ENCODE measurements around the gene MGAT2. TPM values are rescaled to one million over a fixed set of nuclear protein-coding genes. Genes with fewer than 3 reads are reported as not detected.

Gene MGAT2
- total RNA-seq, 1 donor from 2014 or later = 24.1 TPM

GRCh38 chr14:49634547-49635334 lies 14.1 kb downstream of the MGAT2 start, which contains the start of gene DNAAF2:
DNAAF2 (minus strand) TSS chr14:49635244; CDS start chr14:49635149, 95 bp downstream.
- intact Hi-C loops (cut with DNase I) = loop anchor here (5.0 kb wide), 1 partner anchor 133 kb away; the partner anchor contains the start of gene KLHDC2
- peak; percentile 72 to 76 for ATAC-seq
- Histone ChIP-seq H3K4me3 (peak within 1 kb of the TSS; percentile 90), H3K27ac (peak within 1 kb of the TSS; percentile 98), H3K27me3 (ENCODE audit: low read depth) (no peaks in the 10 kb centered on the region), H3K4me1 (peaks cover 39% of the 10 kb centered on the region), H3K36me3 (peaks cover 23% of the 10 kb centered on the region), H3K9me3 (no peaks in the 10 kb centered on the region)
- peak; percentile 8 for TF ChIP-seq CTCF (IDR thresholded peaks at IDR 0.05)
- peak; percentile 79 for DNase-seq

- ATAC-seq (no peak), DNase-seq (no peak)
- Histone ChIP-seq H3K27ac (no peak overlapping the region), H3K4me1 (peaks cover 41% of the 10 kb centered on the region), H3K36me3 (peaks cover 23% of the 10 kb centered on the region), H3K4me3 (no peak overlapping the region), H3K27me3 (ENCODE audit: low read depth) (no peaks in the 10 kb centered on the region), H3K9me3 (no peaks in the 10 kb centered on the region)
- intact Hi-C loops (cut with DNase I) = no loop called here
- no peak for TF ChIP-seq CTCF (IDR thresholded peaks at IDR 0.05)
These were observed 16.3 kb downstream of the MGAT2 start for GRCh38 chr14:49636866-49637265.

- no peak overlapping the region for H3K27ac ChIP-seq
- no peak for ATAC-seq
- H3K4me1 ChIP-seq = peaks cover 43% of the 10 kb centered on the region
- peaks cover 23% of the 10 kb centered on the region for H3K36me3 ChIP-seq
- no peak for TF ChIP-seq CTCF (IDR thresholded peaks at IDR 0.05)
- DNase-seq = no peak
- H3K9me3 ChIP-seq = no peaks in the 10 kb centered on the region
- no peak overlapping the region for H3K4me3 ChIP-seq
- intact Hi-C loops (cut with DNase I) = no loop called here
- H3K27me3 ChIP-seq (ENCODE audit: low read depth) = no peaks in the 10 kb centered on the region
These were observed 17.0 kb downstream of the MGAT2 start for GRCh38 chr14:49637534-49638078.

GRCh38 chr14:49640540-49641417 lies 20.2 kb downstream of the MGAT2 start:
- H3K27me3 ChIP-seq (ENCODE audit: low read depth) = no peaks in the 10 kb centered on the region
- no peak for TF ChIP-seq CTCF (IDR thresholded peaks at IDR 0.05)
- no peak overlapping the region for H3K4me3 ChIP-seq
- peaks cover 23% of the 10 kb centered on the region for H3K36me3 ChIP-seq
- DNase-seq = no peak
- intact Hi-C loops (cut with DNase I) = no loop called here
- peaks cover 37% of the 10 kb centered on the region for H3K4me1 ChIP-seq
- no peak overlapping the region for H3K27ac ChIP-seq
- H3K9me3 ChIP-seq = no peaks in the 10 kb centered on the region
- ATAC-seq = peak in 1 of 2 donors; percentile 18

- no peaks in the 10 kb centered on the region for H3K9me3 ChIP-seq
- H3K36me3 ChIP-seq = peaks cover 20% of the 10 kb centered on the region
- H3K4me1 ChIP-seq = peaks cover 28% of the 10 kb centered on the region
- peak in 1 of 2 donors; percentile 50 for ATAC-seq
- no peak for DNase-seq
- intact Hi-C loops (cut with DNase I) = no loop called here
- peak overlapping the region; percentile 36 for H3K27ac ChIP-seq
- H3K4me3 ChIP-seq = no peak overlapping the region
- no peaks in the 10 kb centered on the region for H3K27me3 ChIP-seq (ENCODE audit: low read depth)
- no peak for TF ChIP-seq CTCF (IDR thresholded peaks at IDR 0.05)
These were observed 21.1 kb downstream of the MGAT2 start for GRCh38 chr14:49641697-49642129.

Data from lower lobe of right lung (tissue), 2 donors.